ENCODE measurements around the gene SLC29A4.
"Not testable (repeated sequence)": the region's sequence is repeated elsewhere in the genome, so short reads cannot be mapped to it uniquely, and the experiment has no call there.

SLC29A4 gene

DNA sequence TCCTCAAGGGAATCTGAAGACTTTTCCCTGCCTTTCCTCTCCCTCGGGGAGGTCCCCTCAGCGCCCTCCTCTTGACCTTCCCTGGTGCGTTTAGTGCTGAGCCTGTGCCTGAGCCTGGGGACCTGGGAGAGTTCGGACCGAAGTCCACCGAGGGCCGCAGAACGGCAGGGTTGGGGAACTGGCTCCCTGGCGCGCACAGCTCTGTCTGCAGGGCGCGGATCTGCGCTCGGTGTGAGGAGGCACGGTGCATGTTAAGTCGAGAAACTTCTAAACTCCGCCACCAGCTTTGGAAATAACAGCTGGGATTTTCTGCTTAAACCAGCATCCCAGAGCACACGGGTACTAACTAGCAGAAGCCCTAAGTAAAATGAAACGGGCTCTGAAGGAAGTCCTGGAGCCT is 44.2 kb upstream of the SLC29A4 start:
- Histone ChIP-seq H2AK5ac (ENCODE audit: low read depth, low read length) (peak overlapping the region; percentile 96), H2BK120ac (ENCODE audit: low read depth, low read length) (no peak overlapping the region), H3K4ac (ENCODE audit: low read length) (no peak overlapping the region)

DNA sequence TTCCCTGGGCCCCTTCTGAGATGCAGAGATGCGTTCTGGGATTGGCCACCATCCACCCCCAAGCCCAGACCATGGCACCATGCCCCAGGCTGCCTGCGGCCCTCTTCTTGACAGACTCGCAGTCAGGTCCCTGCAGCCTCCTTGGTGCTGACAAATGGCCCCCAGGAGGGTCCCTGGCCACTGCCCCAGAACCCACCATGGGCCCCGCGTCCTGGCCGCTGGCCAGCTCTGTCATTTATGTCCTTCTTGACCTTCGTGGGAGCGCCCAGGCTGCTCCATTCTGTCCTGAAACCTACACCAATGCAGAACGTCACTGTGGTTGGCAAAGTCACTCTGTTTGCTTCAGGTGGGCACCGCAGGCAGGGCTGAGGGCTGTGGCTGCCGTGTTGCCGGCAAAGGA is 39.5 kb upstream of the SLC29A4 start:
- no CpG with 5 or more reads among the region's 12 CpGs for WGBS, 2 donors (ENCODE audit: extremely low coverage in 2 of 2, insufficient read length in 2 of 2, insufficient replicate concordance in 1 of 2)
- Histone ChIP-seq H3K36me3 (replicated peaks in 1 of 2; ENCODE audit: control insufficient read depth in 2 of 2, insufficient read depth in 2 of 2, low read length in 2 of 2) (no peaks in the 10 kb centered on the region), H3K23ac (ENCODE audit: low read depth, low read length, poor library complexity) (no peak overlapping the region), H3K27ac (replicated peaks; ENCODE audit: low read length) (no peak overlapping the region), H3K14ac (ENCODE audit: low read length) (no peak overlapping the region), H4K91ac (ENCODE audit: low read depth, low read length, poor library complexity) (no peak overlapping the region), H2BK120ac (ENCODE audit: low read depth, low read length) (no peak overlapping the region), H2BK5ac (ENCODE audit: low read length) (no peak overlapping the region), H3K4ac (ENCODE audit: low read length) (no peak overlapping the region), H3K27me3 (ENCODE audit: control insufficient read depth in 3 of 3, insufficient read depth in 3 of 3, low read depth in 1 of 3, low read length in 3 of 3) (peaks cover 0 to 11% (median 6%) of the 10 kb centered on the region in 3 experiments), H3K4me1 (ENCODE audit: control insufficient read depth in 2 of 2, insufficient read depth in 1 of 2, low read depth in 1 of 2, low read length in 2 of 2) (peaks cover 1 to 7% of the 10 kb centered on the region in 2 donors), H3K9ac (ENCODE audit: low read depth, low read length, poor library complexity) (no peak overlapping the region), H4K8ac (ENCODE audit: low read depth, low read length) (no peak overlapping the region), H2BK12ac (ENCODE audit: low read length) (no peak overlapping the region), H3K9me3 (replicated peaks in 1 of 2; ENCODE audit: control insufficient read depth in 2 of 2, insufficient read depth in 1 of 2, low read depth in 1 of 2, low read length in 2 of 2) (peaks cover 0 to 2% of the 10 kb centered on the region in 2 donors), H3K18ac (ENCODE audit: low read length) (no peak overlapping the region), H2AFZ (ENCODE audit: low read length) (no peak overlapping the region), H3K79me1 (ENCODE audit: low read depth, low read length) (no peaks in the 10 kb centered on the region), H2AK5ac (ENCODE audit: low read depth, low read length) (peak overlapping the region; percentile 33), H2BK15ac (ENCODE audit: low read length) (no peak overlapping the region), H3K4me2 (ENCODE audit: insufficient read depth, low read length, poor library complexity, severe bottlenecking) (no peak overlapping the region), H3K4me3 (ENCODE audit: low read length in 2 of 2) (no peak overlapping the region)
- no peak for DNase-seq (ENCODE audit: low spot score)

More for the DNA sequence above, 44.2 kb upstream of the SLC29A4 start:
- Histone ChIP-seq H3K4me1 (ENCODE audit: control insufficient read depth in 2 of 2, insufficient read depth in 1 of 2, low read depth in 1 of 2, low read length in 2 of 2) (peaks cover 1 to 7% of the 10 kb centered on the region in 2 donors), H2AFZ (ENCODE audit: low read length) (no peak overlapping the region), H2BK15ac (ENCODE audit: low read length) (no peak overlapping the region), H3K9ac (ENCODE audit: low read depth, low read length, poor library complexity) (no peak overlapping the region), H3K14ac (ENCODE audit: low read length) (no peak overlapping the region), H3K4me3 (ENCODE audit: low read length in 2 of 2) (no peak overlapping the region), H4K91ac (ENCODE audit: low read depth, low read length, poor library complexity) (no peak overlapping the region), H2BK5ac (ENCODE audit: low read length) (no peak overlapping the region), H3K27me3 (ENCODE audit: control insufficient read depth in 3 of 3, insufficient read depth in 3 of 3, low read depth in 1 of 3, low read length in 3 of 3) (peaks cover 0 to 11% (median 6%) of the 10 kb centered on the region in 3 experiments), H3K36me3 (replicated peaks in 1 of 2; ENCODE audit: control insufficient read depth in 2 of 2, insufficient read depth in 2 of 2, low read length in 2 of 2) (peaks cover 0 to 1% of the 10 kb centered on the region in 2 donors), H3K18ac (ENCODE audit: low read length) (no peak overlapping the region), H3K23ac (ENCODE audit: low read depth, low read length, poor library complexity) (no peak overlapping the region), H3K9me3 (replicated peaks in 1 of 2; ENCODE audit: control insufficient read depth in 2 of 2, insufficient read depth in 1 of 2, low read depth in 1 of 2, low read length in 2 of 2) (no peaks in the 10 kb centered on the region), H3K4me2 (ENCODE audit: insufficient read depth, low read length, poor library complexity, severe bottlenecking) (no peak overlapping the region), H4K8ac (ENCODE audit: low read depth, low read length) (no peak overlapping the region), H2BK12ac (ENCODE audit: low read length) (no peak overlapping the region), H3K27ac (replicated peaks; ENCODE audit: low read length) (no peak overlapping the region), H3K79me1 (ENCODE audit: low read depth, low read length) (no peaks in the 10 kb centered on the region)
- no peak for DNase-seq (ENCODE audit: low spot score)
- no CpG with 5 or more reads among the region's 19 CpGs for WGBS, 2 donors (ENCODE audit: extremely low coverage in 2 of 2, insufficient read length in 2 of 2, insufficient replicate concordance in 1 of 2)

DNA sequence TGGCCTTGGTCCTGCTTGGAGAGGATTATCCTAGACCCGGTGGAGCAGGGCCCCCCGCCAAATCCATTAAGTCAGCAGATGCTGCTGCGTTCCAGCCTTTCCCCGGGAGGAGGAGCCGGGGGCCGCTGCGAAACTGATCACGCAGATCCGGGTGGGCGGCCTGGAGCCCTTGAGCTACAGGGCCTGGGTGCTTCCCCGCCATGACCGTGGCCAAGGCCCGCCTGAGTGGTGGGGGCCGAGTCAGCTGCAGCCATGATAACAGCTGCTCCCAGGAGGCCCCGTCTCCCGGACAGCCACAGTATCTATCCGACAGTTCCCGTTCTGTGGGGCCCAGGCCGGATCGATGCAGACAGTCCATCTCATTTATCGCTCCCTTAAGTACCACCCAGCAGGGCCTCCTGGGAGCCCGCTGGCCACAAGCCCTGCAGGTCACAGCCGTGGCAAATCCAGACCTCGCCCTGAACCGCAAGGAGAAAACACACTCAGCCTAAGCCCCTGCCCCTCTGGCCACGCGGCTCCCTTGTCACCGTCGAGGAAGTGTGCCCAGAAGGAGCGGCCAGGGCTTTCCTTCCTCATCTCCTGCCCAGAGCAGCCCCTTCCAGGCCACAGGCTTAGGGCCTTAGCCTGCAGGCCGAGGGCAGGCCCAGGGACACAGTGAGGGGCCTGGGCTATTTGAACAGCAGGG is 34.4 kb upstream of the SLC29A4 start:
- WGBS, 2 donors (ENCODE audit: extremely low coverage in 2 of 2, insufficient read length in 2 of 2, insufficient replicate concordance in 1 of 2) = no CpG with 5 or more reads among the region's 31 CpGs
- Histone ChIP-seq H3K27ac (replicated peaks; ENCODE audit: low read length) (no peak overlapping the region), H3K27me3 (ENCODE audit: control insufficient read depth in 3 of 3, insufficient read depth in 3 of 3, low read depth in 1 of 3, low read length in 3 of 3) (no peaks in the 10 kb centered on the region), H4K91ac (ENCODE audit: low read depth, low read length, poor library complexity) (no peak overlapping the region), H2BK15ac (ENCODE audit: low read length) (no peak overlapping the region), H2AK5ac (ENCODE audit: low read depth, low read length) (no peak overlapping the region), H3K9ac (ENCODE audit: low read depth, low read length, poor library complexity) (peak overlapping the region; percentile 63), H3K4me1 (ENCODE audit: control insufficient read depth in 2 of 2, insufficient read depth in 1 of 2, low read depth in 1 of 2, low read length in 2 of 2) (no peaks in the 10 kb centered on the region), H3K36me3 (replicated peaks in 1 of 2; ENCODE audit: control insufficient read depth in 2 of 2, insufficient read depth in 2 of 2, low read length in 2 of 2) (no peaks in the 10 kb centered on the region), H3K9me3 (replicated peaks in 1 of 2; ENCODE audit: control insufficient read depth in 2 of 2, insufficient read depth in 1 of 2, low read depth in 1 of 2, low read length in 2 of 2) (peaks cover 0 to 2% of the 10 kb centered on the region in 2 donors), H2BK5ac (ENCODE audit: low read length) (no peak overlapping the region), H3K23ac (ENCODE audit: low read depth, low read length, poor library complexity) (no peak overlapping the region), H2BK12ac (ENCODE audit: low read length) (peak overlapping the region; percentile 41), H3K79me1 (ENCODE audit: low read depth, low read length) (no peaks in the 10 kb centered on the region), H3K4ac (ENCODE audit: low read length) (peak overlapping the region; percentile 5), H3K4me2 (ENCODE audit: insufficient read depth, low read length, poor library complexity, severe bottlenecking) (no peak overlapping the region), H3K14ac (ENCODE audit: low read length) (peak overlapping the region; percentile 8), H3K18ac (ENCODE audit: low read length) (peak overlapping the region; percentile 57), H2AFZ (ENCODE audit: low read length) (peak overlapping the region; percentile 86), H2BK120ac (ENCODE audit: low read depth, low read length) (no peak overlapping the region), H3K4me3 (ENCODE audit: low read length in 2 of 2) (no peak overlapping the region), H4K8ac (ENCODE audit: low read depth, low read length) (no peak overlapping the region)
- no peak for DNase-seq (ENCODE audit: low spot score)

GRCh38 chr7:5250787-5251186 is 32.0 kb upstream of the SLC29A4 start:
- H2BK15ac ChIP-seq (ENCODE audit: low read length); H3K79me1 ChIP-seq (ENCODE audit: low read depth, low read length); H2AFZ ChIP-seq (ENCODE audit: low read length); DNase-seq (ENCODE audit: low spot score); H3K4ac ChIP-seq (ENCODE audit: low read length); H4K8ac ChIP-seq (ENCODE audit: low read depth, low read length); H3K27me3 ChIP-seq (ENCODE audit: control insufficient read depth in 3 of 3, insufficient read depth in 3 of 3, low read depth in 1 of 3, low read length in 3 of 3); H3K14ac ChIP-seq (ENCODE audit: low read length); H3K4me3 ChIP-seq (ENCODE audit: low read length in 2 of 2); H3K27ac ChIP-seq (replicated peaks; ENCODE audit: low read length); H2BK120ac ChIP-seq (ENCODE audit: low read depth, low read length); H3K9me3 ChIP-seq (replicated peaks in 1 of 2; ENCODE audit: control insufficient read depth in 2 of 2, insufficient read depth in 1 of 2, low read depth in 1 of 2, low read length in 2 of 2); H2BK5ac ChIP-seq (ENCODE audit: low read length); H3K4me1 ChIP-seq (ENCODE audit: control insufficient read depth in 2 of 2, insufficient read depth in 1 of 2, low read depth in 1 of 2, low read length in 2 of 2); H4K91ac ChIP-seq (ENCODE audit: low read depth, low read length, poor library complexity); H3K9ac ChIP-seq (ENCODE audit: low read depth, low read length, poor library complexity); H2AK5ac ChIP-seq (ENCODE audit: low read depth, low read length); H3K36me3 ChIP-seq (replicated peaks in 1 of 2; ENCODE audit: control insufficient read depth in 2 of 2, insufficient read depth in 2 of 2, low read length in 2 of 2); H3K4me2 ChIP-seq (ENCODE audit: insufficient read depth, low read length, poor library complexity, severe bottlenecking); H2BK12ac ChIP-seq (ENCODE audit: low read length); H3K23ac ChIP-seq (ENCODE audit: low read depth, low read length, poor library complexity): not testable (repeated sequence)
- no CpG with 5 or more reads among the region's 8 CpGs for WGBS, 2 donors (ENCODE audit: extremely low coverage in 2 of 2, insufficient read length in 2 of 2, insufficient replicate concordance in 1 of 2)
- H3K18ac ChIP-seq (ENCODE audit: low read length) = peak overlapping the region; percentile 19
